Neural cell (in vitro differentiated cells): ENCODE data around the gene C22orf39. TPM values are rescaled to one million over a fixed set of nuclear protein-coding genes. Genes with fewer than 3 reads are reported as not detected.

Source experiments
- H2AFZ ChIP-seq: fragments of 200-600, 300-800 bp; sonication (generic), shearing (Covaris generic); 2 replicates; pipeline ENCODE4 v1.6.0; 2014; ENCODE audit warnings: low read depth, mild to moderate bottlenecking, antibody characterized with exemption, low read length, moderate library complexity
- H3F3A ChIP-seq: fragments of 200-600 bp; shearing (Covaris generic); 2 replicates; pipeline ENCODE4 v1.6.1; 2016; ENCODE audit warnings: mild to moderate bottlenecking, moderate library complexity, mixed read lengths, antibody characterized with exemption, low read length; ENCODE audit not compliant: insufficient read depth, poor library complexity, severe bottlenecking
- H3K27ac ChIP-seq: fragments of 200-600, 300-800 bp; sonication (generic), shearing (Covaris generic); 2 replicates; pipeline ENCODE4 v1.5.1; 2014; ENCODE audit warnings: mild to moderate bottlenecking, low read length, moderate library complexity
- H3K27me3 ChIP-seq: fragments of 300-800, 200-600 bp; sonication (generic), shearing (Covaris generic); 2 replicates; pipeline ENCODE4 v1.6.0; 2014; ENCODE audit warnings: mild to moderate bottlenecking, low read depth, low read length, moderate library complexity; ENCODE audit not compliant: insufficient read depth
- H3K36me3 ChIP-seq: fragments of 300-800, 200-600 bp; sonication (generic), shearing (Covaris generic); 2 replicates; pipeline ENCODE4 v1.5.1; 2014; ENCODE audit warnings: mild to moderate bottlenecking, antibody characterized with exemption, low read length, moderate library complexity; ENCODE audit not compliant: insufficient read depth
- H3K4me2 ChIP-seq: fragments of 300-800, 200-600 bp; sonication (generic), shearing (Covaris generic); 2 replicates; pipeline ENCODE4 v1.6.0; 2014; ENCODE audit warnings: mild to moderate bottlenecking, low read length
- H3K4me3 ChIP-seq: fragments of 300-800, 200-600 bp; sonication (generic), shearing (Covaris generic); 2 replicates; pipeline ENCODE4 v1.5.1; 2014; ENCODE audit warnings: mild to moderate bottlenecking, low read length, moderate library complexity
- H3K79me2 ChIP-seq: fragments of 200-600 bp; shearing (Covaris generic); replicated peaks from 2 replicates; pipeline ENCODE4 v1.6.0; 2014; ENCODE audit warnings: mild to moderate bottlenecking, low read length, moderate library complexity; ENCODE audit not compliant: insufficient read depth
- H3K9ac ChIP-seq: fragments of 300-800, 200-600 bp; sonication (generic), shearing (Covaris generic); 2 replicates; pipeline ENCODE4 v1.6.1; 2016; ENCODE audit warnings: mild to moderate bottlenecking, low read length, mixed read lengths
- H3K9me2 ChIP-seq: fragments of 200-600 bp; shearing (Covaris generic); 2 replicates; pipeline ENCODE4 v1.6.1; 2016; ENCODE audit warnings: mild to moderate bottlenecking, low read length, mixed read lengths; ENCODE audit not compliant: insufficient read depth
- H3K9me3 ChIP-seq: fragments of 200-600, 300-800 bp; sonication (generic), shearing (Covaris generic); 2 replicates; pipeline ENCODE4 v1.6.1; 2016; ENCODE audit warnings: mild to moderate bottlenecking, mixed run types, low read length, moderate library complexity, mixed read lengths
- H4K20me1 ChIP-seq: fragments of 200-600 bp; shearing (Covaris generic); 2 replicates; pipeline ENCODE4 v1.6.1; 2016; ENCODE audit warnings: mild to moderate bottlenecking, mixed run types; ENCODE audit not compliant: insufficient read depth
- EP300 ChIP-seq: fragments of 450-650 bp; conservative IDR thresholded peaks from 2 replicates; pipeline ENCODE4 v1.6.1; 2014; ENCODE audit warnings: antibody characterized with exemption, mild to moderate bottlenecking, moderate library complexity; ENCODE audit not compliant: poor library complexity, severe bottlenecking
- EZH2 ChIP-seq: fragments of 200-600, 300-800 bp; shearing (Covaris generic), sonication (generic); IDR thresholded peaks from 2 replicates; pipeline ENCODE4 v1.6.1; 2014; ENCODE audit warnings: antibody characterized with exemption, low read length, borderline replicate concordance, mild to moderate bottlenecking; ENCODE audit not compliant: insufficient read depth, poor library complexity, severe bottlenecking
- MXI1 ChIP-seq: fragments of 450-650 bp; conservative IDR thresholded peaks from 2 replicates; pipeline ENCODE4 v1.6.1; 2014; ENCODE audit warnings: antibody characterized with exemption, mild to moderate bottlenecking; ENCODE audit not compliant: poor library complexity, severe bottlenecking
- POLR2AphosphoS5 ChIP-seq: IDR thresholded peaks from 2 replicates; pipeline ENCODE4 v1.6.1; 2012
- RAD21 ChIP-seq: fragments of 450-650 bp; conservative IDR thresholded peaks from 2 replicates; pipeline ENCODE4 v1.6.1; 2014; ENCODE audit warnings: antibody characterized with exemption, mild to moderate bottlenecking, moderate library complexity
- REST ChIP-seq: IDR thresholded peaks from 2 replicates; pipeline ENCODE4 v1.6.1; 2012; ENCODE audit warnings: borderline replicate concordance
- SMC3 ChIP-seq: fragments of 450-650 bp; conservative IDR thresholded peaks from 2 replicates; pipeline ENCODE4 v1.6.1; 2014; ENCODE audit warnings: antibody characterized with exemption, mild to moderate bottlenecking, moderate library complexity; ENCODE audit not compliant: poor library complexity
- TAF1 ChIP-seq: IDR thresholded peaks from 2 replicates; pipeline ENCODE4 v1.6.1; 2012; ENCODE audit warnings: low read depth
- polyA plus RNA-seq: library from polyadenylated mRNA; depleted of rRNA; stranded (reverse); fragments of >200 nt; gene quantifications from 2 replicates; pipeline ENCODE4 v1.2.3, GENCODE V29; 2014
- TF ChIP-seq, protein P1 (sequence below): fragments of 450-650 bp; IDR thresholded peaks from 2 replicates; pipeline ENCODE4 v1.5.1; 2014; ENCODE audit warnings: antibody characterized with exemption, mild to moderate bottlenecking, moderate library complexity; ENCODE audit not compliant: poor library complexity, severe bottlenecking

C22orf39 gene
- polyA plus RNA-seq, 1 donor from 2014 or later = 94.9 TPM

- H3K9me2 ChIP-seq = no peaks in the 10 kb centered on the region
- peak within 1 kb of the TSS; percentile 93 for H3K9ac ChIP-seq
- H3K27me3 ChIP-seq = no peaks in the 10 kb centered on the region
- H2AFZ ChIP-seq = peak within 1 kb of the TSS; percentile 60
- peak within 1 kb of the TSS; percentile 92 for H3K27ac ChIP-seq
- H3K4me3 ChIP-seq = peak within 1 kb of the TSS; percentile 98
- no peaks in the 10 kb centered on the region for H3F3A ChIP-seq
- TF ChIP-seq TAF1 (peak; percentile 53), RAD21 (no peak), EZH2 (no peak), EP300 (peak; percentile 41), SMC3 (peak; percentile 9), POLR2AphosphoS5 (no peak)
- TF ChIP-seq, protein P1, sequence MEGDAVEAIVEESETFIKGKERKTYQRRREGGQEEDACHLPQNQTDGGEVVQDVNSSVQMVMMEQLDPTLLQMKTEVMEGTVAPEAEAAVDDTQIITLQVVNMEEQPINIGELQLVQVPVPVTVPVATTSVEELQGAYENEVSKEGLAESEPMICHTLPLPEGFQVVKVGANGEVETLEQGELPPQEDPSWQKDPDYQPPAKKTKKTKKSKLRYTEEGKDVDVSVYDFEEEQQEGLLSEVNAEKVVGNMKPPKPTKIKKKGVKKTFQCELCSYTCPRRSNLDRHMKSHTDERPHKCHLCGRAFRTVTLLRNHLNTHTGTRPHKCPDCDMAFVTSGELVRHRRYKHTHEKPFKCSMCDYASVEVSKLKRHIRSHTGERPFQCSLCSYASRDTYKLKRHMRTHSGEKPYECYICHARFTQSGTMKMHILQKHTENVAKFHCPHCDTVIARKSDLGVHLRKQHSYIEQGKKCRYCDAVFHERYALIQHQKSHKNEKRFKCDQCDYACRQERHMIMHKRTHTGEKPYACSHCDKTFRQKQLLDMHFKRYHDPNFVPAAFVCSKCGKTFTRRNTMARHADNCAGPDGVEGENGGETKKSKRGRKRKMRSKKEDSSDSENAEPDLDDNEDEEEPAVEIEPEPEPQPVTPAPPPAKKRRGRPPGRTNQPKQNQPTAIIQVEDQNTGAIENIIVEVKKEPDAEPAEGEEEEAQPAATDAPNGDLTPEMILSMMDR = no peak
- H4K20me1 ChIP-seq = peaks cover 5% of the 10 kb centered on the region
- H3K4me2 ChIP-seq = peak within 1 kb of the TSS; percentile 89
- peaks cover 46% of the 10 kb centered on the region for H3K79me2 ChIP-seq
- peaks cover 9% of the 10 kb centered on the region for H3K36me3 ChIP-seq
- no peaks in the 10 kb centered on the region for H3K9me3 ChIP-seq
Measured at GRCh38 chr22:19431649-19432132, 15.8 kb downstream of the C22orf39 start, which contains the start of gene HIRA. HIRA (minus strand) TSS chr22:19431733; CDS start chr22:19431476, 257 bp downstream.

DNA sequence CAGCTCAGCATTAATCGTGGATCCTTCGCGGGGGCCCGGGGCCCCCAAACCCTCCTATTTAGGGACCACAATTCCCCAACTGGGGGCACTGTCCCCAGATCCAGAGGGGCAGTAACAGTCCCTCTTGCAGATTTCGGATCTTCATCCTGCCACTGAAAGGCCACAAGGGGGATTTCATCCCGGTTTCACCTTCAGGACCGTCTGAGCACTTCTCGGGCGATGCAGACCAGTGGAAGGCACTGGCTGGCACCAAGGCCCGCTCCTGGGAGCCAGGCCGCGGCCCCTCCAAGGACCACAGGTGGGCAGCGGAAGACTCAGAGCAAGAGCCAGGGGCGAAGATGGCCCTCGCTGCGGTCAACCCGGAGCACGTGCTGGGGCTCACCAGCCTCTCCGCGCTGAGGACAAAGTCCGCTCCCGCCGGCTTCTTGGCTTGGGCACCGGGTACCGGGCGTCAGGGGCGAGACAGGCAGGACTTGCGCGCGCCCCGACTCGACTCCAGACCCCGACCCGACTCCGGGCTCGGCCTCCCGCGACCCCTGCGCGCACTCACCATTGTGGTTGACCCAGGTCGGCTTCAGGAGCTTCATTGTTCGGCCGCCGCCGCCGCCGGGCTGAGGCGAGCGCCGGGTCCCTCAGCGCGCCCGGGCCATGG is 16.5 kb downstream of the C22orf39 start:
- TF ChIP-seq REST (peak; percentile 3), RAD21 (no peak), SMC3 (peak; percentile 35), MXI1 (peak; percentile 12), POLR2AphosphoS5 (no peak), EP300 (no peak), EZH2 (no peak), TAF1 (no peak)
- TF ChIP-seq, protein P1 = peak; percentile 40
- Histone ChIP-seq H4K20me1 (peaks cover 5% of the 10 kb centered on the region), H3K9me3 (no peaks in the 10 kb centered on the region), H3K36me3 (peaks cover 9% of the 10 kb centered on the region), H3K79me2 (peaks cover 52% of the 10 kb centered on the region), H3K9ac (peak overlapping the region; percentile 83), H2AFZ (peak overlapping the region; percentile 1), H3F3A (no peaks in the 10 kb centered on the region), H3K27ac (peak overlapping the region; percentile 57), H3K4me3 (peak overlapping the region; percentile 98), H3K27me3 (no peaks in the 10 kb centered on the region), H3K9me2 (no peaks in the 10 kb centered on the region), H3K4me2 (peak overlapping the region; percentile 89)
